GM15510 (cell line): Measurements from ENCODE around the gene SYCE3.

Source experiments
- POLR2A ChIP-seq: IDR thresholded peaks from 3 replicates; pipeline ENCODE4 v1.6.1; 2011; ENCODE audit warnings: borderline replicate concordance; ENCODE audit not compliant: insufficient read length; ENCODE audit errors: extremely low read depth

SYCE3 gene

GRCh38 chr22:50547263-50547985, 15.3 kb downstream of the SYCE3 start:
- TF ChIP-seq POLR2A, result no peak

GRCh38 chr22:50546326-50547262, 16.1 kb downstream of the SYCE3 start:
- TF ChIP-seq POLR2A, result no peak

GRCh38 chr22:50545522-50546325, 17.0 kb downstream of the SYCE3 start, which contains the start of gene KLHDC7B:
Gene KLHDC7B (plus strand): TSS chr22:50545899. CDS start chr22:50546244, 345 bp downstream.
- TF ChIP-seq POLR2A, result peak; percentile 14

- no peak for TF ChIP-seq POLR2A
Observed at GRCh38 chr22:50544746-50545253, 17.9 kb downstream of the SYCE3 start.

- TF ChIP-seq POLR2A, result peak; percentile 50
Observed at GRCh38 chr22:50544078-50544745, 18.5 kb downstream of the SYCE3 start.

- peak; percentile 60 for TF ChIP-seq POLR2A
Observed at GRCh38 chr22:50542416-50542927, 20.2 kb downstream of the SYCE3 start.

- TF ChIP-seq POLR2A, result peak; percentile 0
Observed at GRCh38 chr22:50540381-50540780, 22.3 kb downstream of the SYCE3 start.

GRCh38 chr22:50537765-50538164, 25.0 kb downstream of the SYCE3 start:
- TF ChIP-seq POLR2A, result no peak

GRCh38 chr22:50536226-50536625, 26.5 kb downstream of the SYCE3 start:
- no peak for TF ChIP-seq POLR2A

GRCh38 chr22:50535113-50535512, 27.6 kb downstream of the SYCE3 start:
- TF ChIP-seq POLR2A, result no peak

GRCh38 chr22:50533856-50534711, 28.6 kb downstream of the SYCE3 start:
- TF ChIP-seq POLR2A, result peak; percentile 31

- no peak for TF ChIP-seq POLR2A
Observed at GRCh38 chr22:50532824-50533796, 29.6 kb downstream of the SYCE3 start.

- TF ChIP-seq POLR2A, result peak; percentile 55
Observed at GRCh38 chr22:50531962-50532674, 30.6 kb downstream of the SYCE3 start.
